ENCODE results near the gene AQP7.

DNA sequence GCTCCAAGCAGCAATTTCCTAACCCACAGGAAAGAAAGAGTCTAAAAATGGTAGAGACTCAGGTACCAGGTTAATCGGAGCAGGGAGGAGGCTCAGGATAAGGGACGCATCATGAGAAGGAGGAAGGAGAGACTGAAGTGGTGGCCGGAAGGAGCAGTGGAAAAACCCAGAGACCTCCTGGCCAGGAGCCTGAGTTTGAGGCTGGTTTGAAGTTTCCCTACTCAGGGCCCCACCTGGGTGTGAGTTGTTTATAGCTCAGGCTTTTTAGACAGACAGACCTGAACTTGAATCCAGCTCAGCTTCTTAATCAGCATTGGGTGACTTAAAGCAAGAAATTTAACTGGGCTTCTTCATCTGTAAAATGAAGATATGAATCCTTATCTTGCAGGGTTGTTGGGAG lies 11.9 kb upstream of the AQP7 start:
- TF ChIP-seq, protein P1, sequence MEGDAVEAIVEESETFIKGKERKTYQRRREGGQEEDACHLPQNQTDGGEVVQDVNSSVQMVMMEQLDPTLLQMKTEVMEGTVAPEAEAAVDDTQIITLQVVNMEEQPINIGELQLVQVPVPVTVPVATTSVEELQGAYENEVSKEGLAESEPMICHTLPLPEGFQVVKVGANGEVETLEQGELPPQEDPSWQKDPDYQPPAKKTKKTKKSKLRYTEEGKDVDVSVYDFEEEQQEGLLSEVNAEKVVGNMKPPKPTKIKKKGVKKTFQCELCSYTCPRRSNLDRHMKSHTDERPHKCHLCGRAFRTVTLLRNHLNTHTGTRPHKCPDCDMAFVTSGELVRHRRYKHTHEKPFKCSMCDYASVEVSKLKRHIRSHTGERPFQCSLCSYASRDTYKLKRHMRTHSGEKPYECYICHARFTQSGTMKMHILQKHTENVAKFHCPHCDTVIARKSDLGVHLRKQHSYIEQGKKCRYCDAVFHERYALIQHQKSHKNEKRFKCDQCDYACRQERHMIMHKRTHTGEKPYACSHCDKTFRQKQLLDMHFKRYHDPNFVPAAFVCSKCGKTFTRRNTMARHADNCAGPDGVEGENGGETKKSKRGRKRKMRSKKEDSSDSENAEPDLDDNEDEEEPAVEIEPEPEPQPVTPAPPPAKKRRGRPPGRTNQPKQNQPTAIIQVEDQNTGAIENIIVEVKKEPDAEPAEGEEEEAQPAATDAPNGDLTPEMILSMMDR (IDR thresholded peaks at IDR 0.05): no peak
- no peak for TF ChIP-seq POLR2A (IDR thresholded peaks at IDR 0.05)
